HG03280 (cell line): ENCODE data around the gene IFRD1.
"Not testable (repeated sequence)": the region's sequence is repeated elsewhere in the genome, so short reads cannot be mapped to it uniquely, and the experiment has no call there.

ENCODE experiments used
- ATAC-seq: cut with Tn5 transposase; IDR thresholded peaks from one replicate; pipeline ENCODE4 v1.9.1; 2021; ENCODE audit warnings: mild to moderate bottlenecking, moderate library complexity; ENCODE audit not compliant: unreplicated experiment

Gene IFRD1

DNA sequence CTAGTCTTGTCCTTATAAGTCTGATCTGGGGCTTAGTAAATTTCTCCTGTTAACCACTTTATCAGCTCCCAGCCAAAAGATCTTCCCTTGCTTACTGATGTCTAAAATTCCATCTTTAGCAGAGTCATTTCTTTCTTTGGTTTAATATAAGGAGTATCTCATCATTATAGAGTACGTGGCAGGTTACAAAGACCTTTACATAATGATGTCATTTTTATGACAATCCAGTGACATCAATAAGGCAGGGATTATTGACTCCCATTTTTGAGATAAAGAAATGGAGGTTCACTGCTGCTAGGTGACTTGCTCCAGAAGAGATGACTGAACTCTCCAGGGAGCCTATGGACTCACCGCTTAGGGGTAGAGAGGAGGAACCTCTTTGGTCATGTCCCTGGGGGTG, 8.1 kb upstream of the IFRD1 start:
- ATAC-seq: no peak

DNA sequence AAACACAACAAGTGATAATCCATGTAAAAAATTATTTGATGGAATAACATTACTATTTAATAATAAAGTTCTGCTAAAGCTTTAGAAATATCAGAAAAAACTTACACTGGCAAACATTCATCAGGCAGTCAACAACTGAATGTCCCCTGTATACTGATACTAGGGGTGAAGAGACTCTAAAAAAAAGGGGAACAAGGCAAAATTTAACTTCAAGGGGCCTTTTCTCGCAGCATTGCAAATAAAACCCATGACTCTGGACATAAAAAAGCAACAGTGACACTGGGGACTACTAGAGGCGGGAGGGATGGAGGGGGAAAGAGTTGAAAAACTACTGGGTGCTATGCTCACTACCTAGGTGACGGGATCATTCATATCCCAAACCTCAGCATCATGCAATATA, 5.8 kb upstream of the IFRD1 start:
- no peak for ATAC-seq

DNA sequence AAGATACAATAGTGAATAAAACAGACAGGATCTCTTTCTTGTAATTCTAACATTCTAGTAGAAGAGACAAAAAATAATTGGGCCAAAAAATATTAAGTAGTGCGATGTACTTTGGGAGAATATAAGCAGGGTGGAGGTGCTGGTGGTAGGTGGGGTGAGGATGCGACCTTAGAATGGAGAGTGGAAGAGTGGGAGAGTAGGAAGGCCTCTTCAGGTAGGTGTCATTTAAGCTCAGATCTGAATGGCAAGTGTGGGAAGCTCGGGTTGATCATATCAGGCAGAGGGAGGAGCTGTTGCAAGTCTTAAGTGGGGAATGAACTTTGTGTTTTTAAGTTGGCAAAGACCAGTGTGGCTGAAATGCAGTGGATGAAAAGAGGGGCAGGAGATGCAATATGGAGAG, 3.8 kb upstream of the IFRD1 start:
- no peak for ATAC-seq

DNA sequence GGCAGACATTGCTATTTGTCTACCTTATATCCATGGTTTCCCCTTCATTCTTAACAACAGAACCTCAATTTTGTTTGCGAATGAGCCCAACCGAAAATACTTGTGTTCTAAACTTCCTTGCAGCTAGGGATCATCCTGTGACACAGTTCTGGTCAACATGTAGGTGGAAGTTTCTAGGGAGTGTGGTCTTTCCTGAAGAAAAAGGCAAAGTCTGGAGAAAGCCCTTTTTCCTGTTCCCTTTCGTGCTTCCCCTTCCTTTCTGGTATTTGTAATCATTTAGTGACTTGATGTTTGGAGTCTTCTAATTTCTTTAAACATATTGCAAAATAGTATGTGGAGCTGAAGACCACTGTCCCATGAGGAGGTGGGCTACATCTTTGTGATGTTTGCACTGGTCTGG, 2.9 kb upstream of the IFRD1 start:
- no peak for ATAC-seq

DNA sequence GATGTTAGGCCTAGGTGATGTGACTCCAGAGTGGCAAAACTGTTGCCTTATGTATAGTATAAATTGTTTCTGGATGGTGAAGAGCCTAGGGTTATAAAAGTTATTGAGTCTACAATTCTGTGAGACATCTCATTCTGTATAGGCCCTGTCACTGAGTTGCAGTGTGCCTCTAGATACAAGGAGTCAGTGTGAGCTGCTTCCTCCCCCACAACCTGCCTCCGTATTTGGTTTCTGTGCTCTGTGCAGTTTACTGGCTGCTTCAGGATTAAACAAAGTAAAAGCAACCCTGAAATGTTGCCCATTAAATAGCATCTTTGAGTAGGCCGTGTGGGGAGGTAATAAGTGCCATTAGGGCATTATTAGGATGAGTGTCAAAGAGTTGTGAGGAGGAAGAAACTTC, 1.9 kb upstream of the IFRD1 start:
- ATAC-seq: no peak

DNA sequence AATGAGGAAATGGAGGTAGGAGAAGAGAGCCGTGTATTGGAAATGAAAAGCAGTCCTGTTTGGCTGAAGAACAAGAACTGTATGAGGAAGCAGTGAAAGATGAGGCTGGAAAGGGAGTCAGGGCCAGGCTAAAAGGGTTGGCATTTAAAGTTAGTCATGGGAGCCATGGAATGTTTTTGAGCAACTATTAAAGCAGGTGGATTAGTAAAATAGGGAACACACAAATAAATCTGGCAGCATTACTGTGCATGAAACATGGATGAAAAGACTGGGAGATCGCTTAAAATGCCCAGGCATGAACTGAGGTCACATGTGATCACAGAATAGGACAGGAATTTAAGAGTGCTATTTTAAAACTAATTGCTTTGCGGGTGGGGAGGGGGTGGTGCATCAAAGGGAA, 1.4 kb upstream of the IFRD1 start:
- ATAC-seq: no peak

DNA sequence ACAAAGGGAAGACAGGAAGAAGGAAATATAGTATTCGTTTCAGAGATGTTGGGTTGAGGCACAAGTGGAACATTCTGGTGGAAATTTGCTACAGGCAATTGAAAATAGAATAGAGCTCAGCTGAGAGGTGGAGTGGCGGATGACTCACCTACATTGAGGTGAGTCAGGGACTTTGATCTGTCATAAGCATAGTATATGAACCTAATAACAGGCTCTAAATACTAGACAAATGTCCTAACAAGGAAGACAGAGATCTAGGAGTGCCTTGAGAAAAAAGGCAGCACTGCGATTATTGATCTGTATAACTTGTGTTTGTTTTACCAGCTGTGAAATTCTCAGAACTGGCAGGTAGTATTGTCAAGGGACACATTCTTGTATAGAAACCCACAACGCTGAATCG, 907 bp upstream of the IFRD1 start:
- ATAC-seq: no peak

DNA sequence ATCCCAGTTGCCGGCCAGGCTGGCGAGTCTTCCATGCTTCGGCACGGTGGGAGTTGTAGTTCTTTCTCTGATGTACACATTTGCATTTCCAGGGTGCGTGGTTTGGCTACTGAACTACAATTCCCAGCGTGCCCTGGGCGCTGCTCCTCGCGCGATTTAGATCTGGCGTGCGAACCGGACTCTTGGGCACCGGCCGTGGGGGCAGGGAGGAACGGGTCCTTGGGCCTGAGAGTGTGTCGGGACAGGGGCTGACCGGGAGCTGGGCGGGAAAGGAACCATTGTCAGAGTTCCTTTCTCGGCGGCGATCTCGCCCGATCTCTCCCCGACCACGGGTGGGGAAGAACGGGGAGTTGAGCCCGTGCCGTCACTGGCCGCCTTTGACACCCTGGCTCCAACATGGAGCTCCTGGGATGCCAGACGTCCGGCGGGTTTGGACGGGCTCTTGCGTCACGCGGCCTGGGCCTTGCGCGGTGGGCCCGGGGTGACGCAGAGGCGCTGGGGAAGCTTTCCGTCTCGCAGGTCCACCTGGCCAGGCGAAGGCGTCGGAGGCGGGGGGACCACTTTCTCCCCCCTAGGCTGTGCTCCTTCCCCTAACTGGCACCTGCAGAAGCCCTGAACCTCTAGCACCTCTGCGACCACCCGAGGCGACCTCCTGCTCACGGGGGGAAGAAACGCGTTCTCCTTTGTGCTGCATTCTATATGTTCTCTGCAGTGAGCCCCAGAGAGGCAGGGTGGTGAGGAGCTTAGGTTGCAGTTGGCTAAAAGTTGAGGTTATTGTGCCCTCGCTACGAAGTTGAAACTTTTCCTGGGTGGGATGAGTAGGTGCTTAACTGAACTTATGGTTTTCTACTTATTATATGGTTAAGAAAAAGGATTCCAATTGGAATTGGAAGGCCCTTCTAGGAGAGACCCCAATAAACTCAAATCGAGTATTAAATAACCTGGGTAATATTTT, 824 bp downstream of the IFRD1 start:
- peak; percentile 78 for ATAC-seq

DNA sequence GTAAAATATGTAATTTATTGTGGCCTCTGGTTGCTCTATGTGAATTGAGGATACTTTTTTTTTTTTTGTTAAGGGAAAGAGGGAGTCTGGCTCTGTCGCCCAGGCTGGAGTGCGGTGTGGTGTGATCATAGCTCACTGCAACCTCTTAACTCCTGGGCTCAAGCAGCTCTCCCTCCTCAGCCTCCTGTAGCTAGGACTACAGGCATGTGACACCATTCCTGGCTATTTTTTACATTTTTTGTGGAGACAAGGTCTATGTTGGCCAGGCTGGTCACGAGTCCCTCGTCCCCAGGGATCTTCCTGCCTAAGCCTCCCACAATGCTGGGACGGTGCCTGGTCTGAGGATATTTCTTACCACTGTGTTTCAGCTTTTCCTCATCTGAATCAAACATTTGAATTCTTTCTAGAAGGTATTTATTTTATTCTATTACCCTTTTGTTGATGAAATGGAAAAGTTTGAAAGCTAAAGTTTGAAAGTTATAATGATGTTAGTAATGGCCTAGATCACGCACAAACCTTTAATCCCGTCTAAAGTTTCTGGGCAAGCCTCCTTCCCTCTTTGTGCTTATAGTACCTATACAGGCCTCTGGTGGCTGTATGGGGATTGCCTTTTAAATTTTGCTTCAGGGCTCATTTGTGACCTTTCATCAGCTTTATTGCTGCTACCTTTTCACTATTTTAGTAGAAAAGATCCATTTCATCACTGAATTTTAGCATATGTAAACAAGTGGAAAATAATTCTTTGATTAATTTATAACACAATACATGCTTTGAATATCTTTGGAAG, 2.0 kb downstream of the IFRD1 start:
- ATAC-seq: no peak

DNA sequence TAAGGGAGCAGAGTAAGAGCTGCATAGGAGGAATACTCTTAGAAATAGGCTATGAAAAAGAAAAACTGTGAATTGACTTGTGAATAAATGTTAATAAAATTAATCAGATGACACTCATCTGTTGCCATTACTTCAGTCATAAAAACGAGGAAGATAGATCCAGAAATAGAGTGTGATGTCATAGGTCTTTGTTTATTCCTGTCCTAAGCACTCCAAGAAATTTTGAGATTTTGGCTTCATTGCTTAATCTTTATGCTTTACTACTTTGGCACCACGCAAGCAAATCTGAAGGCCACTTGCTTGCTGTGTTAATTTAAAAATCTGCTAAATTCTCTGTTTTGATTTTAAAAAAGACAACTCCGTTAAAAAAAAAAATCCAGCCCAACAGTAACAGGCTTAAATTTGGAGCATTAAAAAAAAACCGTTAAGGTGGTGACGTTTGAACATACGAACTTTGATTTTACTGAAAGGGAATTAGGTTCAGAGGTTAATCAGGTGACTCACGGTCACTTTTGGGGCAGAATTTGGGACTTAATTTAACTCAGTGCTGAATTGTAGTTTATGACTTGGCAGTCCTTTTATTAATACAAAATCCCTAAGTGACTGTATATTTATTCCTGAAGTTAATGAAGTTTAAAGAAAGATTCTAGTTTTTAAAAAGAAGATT, 3.4 kb downstream of the IFRD1 start:
- no peak for ATAC-seq

DNA sequence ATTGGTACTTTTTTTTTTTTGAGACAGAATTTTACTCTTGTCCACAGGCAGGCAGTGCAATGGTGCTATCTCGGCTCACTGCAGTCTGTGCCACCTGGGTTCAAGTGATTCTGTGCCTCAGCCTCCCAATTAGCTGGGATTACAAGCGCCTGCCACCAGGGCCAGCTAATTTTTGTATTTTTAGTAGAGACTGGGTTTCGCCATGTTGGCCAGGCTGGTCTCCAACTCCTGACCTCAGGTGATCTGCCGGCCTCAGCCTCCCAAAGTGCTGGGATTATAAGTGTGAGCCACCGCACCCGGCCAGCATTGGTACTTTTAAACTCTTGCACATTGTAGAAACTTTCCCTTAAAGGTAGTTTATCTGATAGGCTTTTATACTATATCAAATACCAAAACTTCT, 3.9 kb downstream of the IFRD1 start:
- ATAC-seq: not testable (repeated sequence)

DNA sequence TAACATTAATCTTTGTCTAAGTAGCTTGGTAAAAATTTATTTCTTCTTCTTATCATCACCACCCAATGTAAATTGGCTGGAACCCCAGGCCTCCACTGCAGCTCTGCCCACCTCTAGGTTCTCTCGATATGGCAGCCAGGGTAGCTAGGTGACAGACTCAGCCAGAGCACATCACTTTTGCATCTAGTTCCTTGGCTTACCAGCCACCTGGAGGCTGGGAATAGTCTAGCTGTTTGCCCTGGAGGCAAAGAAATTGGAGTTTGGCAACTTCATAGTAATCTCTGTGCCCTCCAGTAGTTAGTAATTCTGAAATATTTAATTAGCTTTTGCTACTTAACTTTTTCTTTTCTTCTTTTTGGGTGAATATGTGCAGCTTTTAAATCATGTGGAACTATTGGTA, 9.4 kb downstream of the IFRD1 start:
- no peak for ATAC-seq

DNA sequence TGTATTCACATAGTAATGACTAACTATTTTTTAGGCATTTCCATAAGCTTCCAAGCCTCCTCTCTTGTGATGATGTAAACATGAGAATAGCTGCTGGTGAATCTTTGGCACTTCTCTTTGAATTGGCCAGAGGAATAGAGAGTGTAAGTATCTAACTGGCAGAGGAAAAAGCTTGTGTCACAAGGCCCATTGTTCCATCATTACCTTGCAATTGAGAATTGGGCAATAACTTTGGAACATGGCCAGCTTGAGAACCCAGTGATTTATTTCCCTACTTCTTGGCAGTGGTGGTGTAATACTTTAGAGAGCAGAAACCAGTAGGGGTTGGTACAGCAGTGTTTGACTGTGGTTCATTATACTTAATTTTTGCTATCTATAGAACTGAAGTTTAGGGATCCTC, 12.0 kb downstream of the IFRD1 start:
- no peak for ATAC-seq

DNA sequence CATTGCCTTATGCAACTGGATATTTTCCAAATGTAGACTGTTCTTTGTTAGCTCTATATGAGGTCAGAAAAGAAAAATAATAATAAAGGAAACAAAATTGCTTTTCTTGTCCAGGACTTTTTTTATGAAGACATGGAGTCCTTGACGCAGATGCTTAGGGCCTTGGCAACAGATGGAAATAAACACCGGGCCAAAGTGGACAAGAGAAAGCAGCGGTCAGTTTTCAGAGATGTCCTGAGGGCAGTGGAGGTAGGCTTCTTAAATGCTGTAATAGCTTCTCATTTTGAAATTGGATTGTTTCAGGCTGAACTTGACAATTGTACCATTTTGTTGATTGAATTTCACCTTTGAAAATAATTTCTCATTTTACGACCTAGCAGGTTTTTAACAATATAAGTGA, 17.6 kb downstream of the IFRD1 start:
- ATAC-seq: no peak

DNA sequence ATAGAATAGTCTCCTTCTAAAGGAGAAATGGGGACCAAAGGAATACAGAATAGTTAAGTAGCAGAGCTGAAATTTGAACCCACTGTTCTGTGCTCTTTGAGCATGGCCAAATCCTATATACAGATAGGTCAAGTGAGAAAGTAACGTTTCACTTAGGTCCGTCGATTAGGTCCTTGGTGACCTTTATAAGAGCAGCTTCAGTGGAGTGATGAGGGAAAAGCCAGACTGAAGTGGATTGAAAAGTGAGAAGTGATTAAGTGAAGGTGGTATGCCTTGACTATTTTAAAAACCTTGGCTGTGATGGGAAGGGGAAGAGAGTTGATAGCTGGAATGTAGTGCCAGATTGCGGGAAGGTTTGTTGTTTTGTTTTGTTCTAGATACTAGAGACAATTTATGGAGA, 19.9 kb downstream of the IFRD1 start:
- no peak for ATAC-seq

DNA sequence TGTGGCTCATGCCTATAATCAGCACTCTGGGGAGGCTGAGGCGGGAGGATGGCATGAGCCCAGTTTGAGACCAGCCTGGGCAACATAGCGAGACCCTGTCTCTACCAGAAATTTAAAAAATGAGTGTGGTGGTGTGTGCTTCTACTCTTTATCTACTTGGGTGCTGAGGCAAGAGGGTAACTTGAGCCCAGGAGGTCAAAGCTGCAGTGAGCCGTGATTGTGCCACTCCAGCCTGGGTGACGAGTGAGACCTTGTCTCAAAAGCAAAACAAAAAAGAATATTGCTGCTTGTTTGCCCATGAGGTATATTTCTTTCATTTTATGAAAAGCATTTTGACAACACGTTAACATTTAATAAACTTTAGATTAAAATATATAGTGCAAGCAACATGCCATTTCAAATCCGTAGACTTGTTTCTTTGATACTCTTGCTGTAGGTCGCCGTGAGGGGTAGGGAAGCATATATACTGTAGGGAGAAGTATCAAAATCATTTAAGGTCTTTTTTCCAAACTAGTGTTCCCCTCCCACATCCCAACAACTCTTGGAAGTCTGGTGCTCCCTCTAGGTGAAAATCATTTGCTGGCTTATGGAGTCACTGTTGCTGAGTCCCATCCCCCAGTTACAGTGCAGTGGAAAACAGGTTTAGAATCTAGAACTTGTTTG, 26.3 kb downstream of the IFRD1 start:
- ATAC-seq: no peak

DNA sequence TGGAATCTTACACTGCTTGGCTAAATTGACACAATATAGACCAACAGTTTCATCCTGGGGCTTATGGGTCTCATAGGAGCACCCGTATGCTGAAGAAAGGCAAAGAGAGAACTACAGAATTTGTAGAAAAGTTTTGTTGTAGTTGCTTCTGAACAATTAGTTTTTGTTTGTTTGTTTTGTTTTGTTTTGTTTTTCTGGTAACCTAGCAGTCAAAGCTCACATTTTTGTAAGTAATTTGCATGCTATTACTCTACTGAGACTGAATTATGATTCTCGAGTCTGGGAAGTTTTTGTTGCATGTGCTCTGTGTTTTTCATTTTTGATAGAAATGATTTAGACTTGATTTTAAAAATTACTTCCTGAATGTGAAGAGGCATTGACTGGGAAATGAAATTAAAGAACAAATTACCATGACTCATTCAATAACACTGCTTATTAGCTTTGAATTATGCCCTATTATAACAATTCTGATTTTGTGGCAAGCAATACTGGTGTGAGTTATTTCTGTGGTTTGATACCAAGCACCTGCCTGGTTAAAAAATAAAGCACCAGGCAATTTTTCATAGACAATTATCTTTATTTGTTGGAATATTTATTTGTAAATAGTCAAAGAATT, 31.0 kb downstream of the IFRD1 start:
- no peak for ATAC-seq

DNA sequence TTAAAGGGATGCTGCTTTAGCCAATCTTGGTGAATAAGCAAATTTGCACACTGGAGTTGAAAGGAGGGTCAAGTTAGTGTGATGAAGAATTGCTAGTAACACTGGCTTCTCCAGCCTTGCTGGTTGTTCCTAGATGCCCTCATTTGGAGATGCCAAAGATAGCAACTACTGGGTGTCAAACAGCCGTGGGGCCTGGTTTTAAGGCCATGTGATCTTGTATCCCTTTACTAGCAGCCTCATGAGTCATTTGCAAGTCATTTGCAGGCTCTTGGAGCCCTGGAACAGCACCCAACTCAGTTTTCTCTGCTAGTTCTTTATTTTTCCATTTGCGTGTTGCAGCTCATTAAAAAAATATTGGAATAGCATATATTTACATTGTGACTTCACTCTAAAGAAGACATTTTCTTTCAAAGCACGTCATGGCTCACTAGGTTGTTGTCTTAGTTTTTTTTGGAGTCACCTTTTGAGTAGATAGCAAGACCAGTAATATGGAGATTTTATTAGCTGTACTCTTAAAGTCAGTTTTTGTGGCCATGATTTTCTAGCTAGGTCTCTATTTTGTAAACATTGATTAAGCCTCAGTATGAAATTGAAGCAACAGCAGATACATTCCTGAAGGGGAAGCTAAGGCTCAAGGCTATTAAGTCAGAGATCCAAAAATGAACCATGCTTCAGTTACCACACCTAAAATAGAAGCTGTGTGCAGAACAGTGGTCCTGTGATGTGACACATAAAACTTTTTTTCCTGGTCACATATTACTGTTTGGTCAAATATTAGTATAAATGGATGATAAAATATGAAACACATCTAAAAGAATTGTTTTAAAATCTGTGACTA, 31.8 kb downstream of the IFRD1 start:
- no peak for ATAC-seq

DNA sequence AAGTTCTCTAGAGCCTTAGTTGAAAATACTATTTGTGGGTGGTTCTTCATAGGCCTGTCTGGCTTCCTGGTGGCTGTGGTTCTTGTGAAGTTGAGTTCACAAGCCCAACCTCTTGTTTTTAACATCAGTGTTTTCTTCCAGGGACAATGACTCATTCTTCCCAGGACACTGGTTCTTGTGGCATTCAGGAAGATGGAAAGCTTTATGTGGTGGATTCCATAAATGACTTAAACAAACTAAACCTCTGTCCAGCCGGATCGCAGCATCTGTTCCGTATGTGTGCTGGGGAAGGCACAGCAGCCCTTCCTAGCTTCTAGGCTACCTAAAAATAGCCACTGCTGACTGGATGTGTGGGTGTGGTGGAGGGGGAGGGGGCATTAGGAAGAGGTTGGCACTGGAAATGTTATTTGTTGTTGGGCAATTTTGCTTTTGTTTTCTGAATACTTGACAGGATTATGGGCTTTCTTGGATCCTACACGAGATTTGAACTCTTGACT, 34.5 kb downstream of the IFRD1 start:
- ATAC-seq: no peak

DNA sequence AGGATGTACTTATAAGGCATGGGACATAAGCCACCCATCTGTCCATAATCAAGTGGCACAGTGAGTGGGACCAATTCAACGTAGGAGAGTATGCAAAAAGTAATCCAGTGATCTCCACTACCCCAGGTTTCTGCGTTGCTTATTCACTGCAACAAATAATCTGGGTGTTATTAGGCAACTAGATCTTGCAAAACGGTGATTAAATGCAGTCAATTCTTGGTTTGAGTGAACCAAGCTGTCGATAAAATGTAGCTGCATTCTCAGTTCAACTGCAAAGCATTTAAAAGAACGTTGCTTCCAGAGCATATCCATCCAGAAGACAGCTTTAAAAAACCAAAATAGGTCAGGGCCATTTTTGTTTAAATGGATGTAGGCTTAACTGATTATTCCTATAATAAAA, 35.5 kb downstream of the IFRD1 start:
- no peak for ATAC-seq
